Thymus (tissue), 11 donors: ENCODE results near the gene SLC25A39. TPM values are rescaled to one million over a fixed set of nuclear protein-coding genes. Genes with fewer than 3 reads are reported as not detected.
A peak's percentile ranks its signal among the peaks of the same experiment; 100 is the strongest.

Experiments
- DNase-seq, 9 donors: peaks; one replicate each; pipeline ENCODE4 v3.0.0-alpha.2; 2013; ENCODE audit warnings: low spot score in 9 of 9, low read depth in 6 of 9, missing footprints in 1 of 9
- H3K27ac ChIP-seq, 2 donors: one replicate each; pipeline ENCODE4 v1.5.1; 2013; ENCODE audit warnings: control low read depth in 1 of 2, low read depth in 1 of 2, low read length in 1 of 2, mild to moderate bottlenecking in 1 of 2, moderate library complexity in 1 of 2
- H3K27me3 ChIP-seq, 2 donors: one replicate each; pipeline ENCODE4 v1.5.1; 2013; ENCODE audit warnings: low read length in 1 of 2; ENCODE audit not compliant: control insufficient read depth in 2 of 2, insufficient read depth in 1 of 2
- H3K36me3 ChIP-seq, 2 donors: one replicate each; pipeline ENCODE4 v1.5.1; 2013; ENCODE audit warnings: low read length in 1 of 2, mild to moderate bottlenecking in 1 of 2, moderate library complexity in 1 of 2; ENCODE audit not compliant: control insufficient read depth in 2 of 2, insufficient read depth in 2 of 2
- H3K4me1 ChIP-seq, 2 donors: one replicate each; pipeline ENCODE4 v1.5.1; 2013; ENCODE audit warnings: low read length in 2 of 2; ENCODE audit not compliant: control insufficient read depth in 2 of 2, insufficient read depth in 2 of 2
- H3K4me3 ChIP-seq, 2 donors: one replicate each; pipeline ENCODE4 v1.5.1; 2013; ENCODE audit warnings: low read length in 2 of 2, control low read depth in 1 of 2, mild to moderate bottlenecking in 1 of 2
- H3K9me3 ChIP-seq, 2 donors: one replicate each; pipeline ENCODE4 v1.5.1; 2013; ENCODE audit warnings: low read length in 1 of 2, mild to moderate bottlenecking in 1 of 2; ENCODE audit not compliant: control insufficient read depth in 2 of 2, insufficient read depth in 1 of 2
- WGBS: extraction: QIAGEN DNeasy Blood & Tissue Kit; methylation state at CpG from one replicate; pipeline ENCODE4 v1.1.7; 2013; 5-methylcytosine and 5-hydroxymethylcytosine counted together
- polyA plus RNA-seq: library from polyadenylated mRNA; stranded (reverse); fragments of 200-250 nt; gene quantifications from one replicate; pipeline ENCODE4 v1.2.3, GENCODE V29; 2013
- total RNA-seq: library from RNA; stranded (reverse); fragments of 120-200 nt; gene quantifications from one replicate; pipeline ENCODE4 v1.2.4, GENCODE V29; 2013
- donor health status: healthy.

Gene SLC25A39
- total and polyA plus RNA-seq, 2 donors = 46.9 to 93.8 TPM

GRCh38 chr17:44320066-44320465 lies 4.6 kb downstream of the SLC25A39 start:
- H3K4me3 ChIP-seq = no peak overlapping the region
- H3K27me3 ChIP-seq = peaks cover 13 to 38% of the 10 kb centered on the region in 2 donors
- H3K4me1 ChIP-seq = peaks cover 5 to 9% of the 10 kb centered on the region in 2 donors
- peaks cover 14 to 32% of the 10 kb centered on the region in 2 donors for H3K36me3 ChIP-seq
- WGBS = 93% methylated on average over 18 of the region's 18 CpGs
- DNase-seq = no peak
- H3K27ac ChIP-seq = no peak overlapping the region
- peaks cover 0 to 9% of the 10 kb centered on the region in 2 donors for H3K9me3 ChIP-seq

GRCh38 chr17:44318077-44318892 lies 6.3 kb downstream of the SLC25A39 start:
- peaks cover 0 to 9% of the 10 kb centered on the region in 2 donors for H3K9me3 ChIP-seq
- no peak overlapping the region for H3K4me3 ChIP-seq
- 94% methylated on average over 15 of the region's 15 CpGs for WGBS
- peaks cover 0 to 4% of the 10 kb centered on the region in 2 donors for H3K4me1 ChIP-seq
- no peak for DNase-seq
- H3K27me3 ChIP-seq = peaks cover 22 to 53% of the 10 kb centered on the region in 2 donors
- H3K27ac ChIP-seq = no peak overlapping the region
- peaks cover 14 to 32% of the 10 kb centered on the region in 2 donors for H3K36me3 ChIP-seq

GRCh38 chr17:44317545-44317944 lies 7.1 kb downstream of the SLC25A39 start:
- DNase-seq = no peak
- Histone ChIP-seq H3K27me3 (peaks cover 22 to 60% of the 10 kb centered on the region in 2 donors), H3K4me1 (peaks cover 0 to 4% of the 10 kb centered on the region in 2 donors), H3K9me3 (peaks cover 0 to 9% of the 10 kb centered on the region in 2 donors), H3K27ac (no peak overlapping the region), H3K36me3 (peaks cover 13 to 32% of the 10 kb centered on the region in 2 donors), H3K4me3 (no peak overlapping the region)
- 96% methylated on average over 6 of the region's 6 CpGs for WGBS

GRCh38 chr17:44315760-44316731 lies 8.6 kb downstream of the SLC25A39 start:
- Histone ChIP-seq H3K4me1 (peaks cover 0 to 4% of the 10 kb centered on the region in 2 donors), H3K27me3 (peaks cover 22 to 74% of the 10 kb centered on the region in 2 donors), H3K36me3 (peaks cover 7 to 19% of the 10 kb centered on the region in 2 donors)

GRCh38 chr17:44314869-44315661 lies 9.6 kb downstream of the SLC25A39 start:
- H3K36me3 ChIP-seq = peaks cover 0 to 9% of the 10 kb centered on the region in 2 donors
- no peak overlapping the region for H3K27ac ChIP-seq
- H3K4me3 ChIP-seq = peak overlapping the region in 1 of 2 donors; percentile 42
- WGBS = 1% methylated on average over 81 of the region's 81 CpGs
- DNase-seq = peak in 2 of 9 donors; percentile 21 to 31
- H3K27me3 ChIP-seq = peaks cover 22 to 84% of the 10 kb centered on the region in 2 donors
- H3K9me3 ChIP-seq = peaks cover 0 to 9% of the 10 kb centered on the region in 2 donors
- H3K4me1 ChIP-seq = peaks cover 0 to 4% of the 10 kb centered on the region in 2 donors

More at GRCh38 chr17:44315760-44316731, 8.6 kb downstream of the SLC25A39 start:
- DNase-seq = no peak
- H3K4me3 ChIP-seq = no peak overlapping the region
- H3K27ac ChIP-seq = no peak overlapping the region
- WGBS = 12% methylated on average over 38 of the region's 38 CpGs
- peaks cover 0 to 9% of the 10 kb centered on the region in 2 donors for H3K9me3 ChIP-seq

- peaks cover 22 to 90% of the 10 kb centered on the region in 2 donors for H3K27me3 ChIP-seq
- DNase-seq = no peak
- H3K4me1 ChIP-seq = peaks cover 0 to 4% of the 10 kb centered on the region in 2 donors
- peaks cover 0 to 9% of the 10 kb centered on the region in 2 donors for H3K9me3 ChIP-seq
- 48% methylated on average over 11 of the region's 11 CpGs for WGBS
- no peak overlapping the region for H3K27ac ChIP-seq
- peaks cover 0 to 3% of the 10 kb centered on the region in 2 donors for H3K36me3 ChIP-seq
- no peak overlapping the region for H3K4me3 ChIP-seq
Measured at GRCh38 chr17:44314524-44314868, 10.1 kb downstream of the SLC25A39 start.

- DNase-seq = no peak
- H3K4me1 ChIP-seq = peaks cover 0 to 8% of the 10 kb centered on the region in 2 donors
- 93% methylated on average over 7 of the region's 7 CpGs for WGBS
- no peaks in the 10 kb centered on the region for H3K36me3 ChIP-seq
- H3K27ac ChIP-seq = no peak overlapping the region
- no peak overlapping the region for H3K4me3 ChIP-seq
- peaks cover 22 to 94% of the 10 kb centered on the region in 2 donors for H3K27me3 ChIP-seq
- H3K9me3 ChIP-seq = peaks cover 0 to 9% of the 10 kb centered on the region in 2 donors
Measured at GRCh38 chr17:44314031-44314430, 10.6 kb downstream of the SLC25A39 start.

- H3K36me3 ChIP-seq = no peaks in the 10 kb centered on the region
- no peak overlapping the region for H3K4me3 ChIP-seq
- no peak for DNase-seq
- H3K27me3 ChIP-seq = peaks cover 22 to 98% of the 10 kb centered on the region in 2 donors
- H3K27ac ChIP-seq = no peak overlapping the region
- peaks cover 0 to 9% of the 10 kb centered on the region in 2 donors for H3K9me3 ChIP-seq
- 81% methylated on average over 17 of the region's 17 CpGs for WGBS
- peaks cover 8 to 18% of the 10 kb centered on the region in 2 donors for H3K4me1 ChIP-seq
Measured at GRCh38 chr17:44312396-44313104, 12.1 kb downstream of the SLC25A39 start.
